A549 (cell line): Measurements from ENCODE around the gene PATL2.

Experiments used
- JUNB ChIP-seq: fragments of >200 bp; sonication (Bioruptor Twin); formaldehyde crosslinking; IDR thresholded peaks from 2 replicates; pipeline ENCODE4 v1.6.1; 2016
- MYC ChIP-seq: IDR thresholded peaks from 2 replicates; pipeline ENCODE4 v1.6.1; 2012; ENCODE audit warnings: mild to moderate bottlenecking, inconsistent platforms, low read length, improper control_type of control experiment, borderline replicate concordance
- RAD21 ChIP-seq, 2 experiments: fragments of >200 bp in 1 of 2; sonication (Bioruptor Twin) in 1 of 2; formaldehyde crosslinking in 1 of 2; IDR thresholded peaks in 1 of 2; conservative IDR thresholded peaks in 1 of 2; 2 replicates in 1 of 2; 3 replicates in 1 of 2; pipeline ENCODE4 v1.6.1; 2012 to 2018; ENCODE audit warnings: inconsistent platforms in 1 of 2
- TF ChIP-seq, protein P1 (sequence below): fragments of >200 bp; sonication (Bioruptor Twin); formaldehyde crosslinking; IDR thresholded peaks from 3 replicates; pipeline ENCODE4 v1.5.1; 2016
- TF ChIP-seq, protein P2 (sequence below): fragments of 200-600 bp; sonication (generic); IDR thresholded peaks from 2 replicates; pipeline ENCODE4 v1.6.1; 2016; ENCODE audit warnings: antibody characterized with exemption, mild to moderate bottlenecking, moderate library complexity
- TF ChIP-seq, protein P3 (sequence below): fragments of 450-650 bp; IDR thresholded peaks from 2 replicates; pipeline ENCODE4 v1.6.1; 2014; ENCODE audit warnings: antibody characterized with exemption

DNA sequence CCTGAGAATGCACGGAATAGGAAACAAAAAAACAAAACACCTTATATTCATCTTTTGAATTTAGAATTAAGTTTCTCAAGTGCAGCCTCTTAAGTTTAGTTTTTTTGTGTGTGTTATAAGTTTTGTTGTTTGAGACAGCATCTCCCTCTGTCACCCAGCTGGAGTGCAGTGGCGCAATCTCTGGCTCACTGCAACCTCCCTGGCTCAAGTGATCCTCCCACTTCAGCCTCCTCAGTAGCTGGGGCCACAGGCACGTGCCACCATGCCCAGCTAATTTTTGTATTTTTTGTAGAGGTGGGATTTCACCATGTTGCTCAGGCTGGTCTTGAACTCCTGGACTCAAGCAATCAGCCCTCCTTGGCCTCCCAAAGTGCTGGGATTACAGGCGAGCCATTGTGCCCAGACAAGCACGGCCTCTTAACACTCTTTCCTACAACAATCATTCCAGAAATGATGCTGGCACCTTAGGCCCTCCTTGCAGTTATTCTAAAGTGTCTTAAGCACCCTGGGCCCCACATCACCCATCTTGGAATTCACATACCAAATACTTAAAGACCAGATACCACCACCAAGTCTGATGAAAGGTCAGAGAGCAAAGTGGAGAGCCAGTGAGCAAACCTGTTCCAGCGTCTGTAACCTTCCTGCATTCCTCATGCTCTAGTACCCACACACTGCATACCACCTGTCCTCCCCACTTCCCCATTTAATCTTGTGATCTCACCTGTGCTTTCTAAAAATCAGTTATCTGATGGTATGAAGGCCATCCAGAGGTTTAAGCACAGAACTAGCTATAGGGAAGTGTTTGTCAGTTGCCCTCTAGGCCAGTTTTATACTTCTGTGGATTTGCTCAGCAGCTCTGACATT lies 40.8 kb downstream of the PATL2 start:
- TF ChIP-seq, protein P1, sequence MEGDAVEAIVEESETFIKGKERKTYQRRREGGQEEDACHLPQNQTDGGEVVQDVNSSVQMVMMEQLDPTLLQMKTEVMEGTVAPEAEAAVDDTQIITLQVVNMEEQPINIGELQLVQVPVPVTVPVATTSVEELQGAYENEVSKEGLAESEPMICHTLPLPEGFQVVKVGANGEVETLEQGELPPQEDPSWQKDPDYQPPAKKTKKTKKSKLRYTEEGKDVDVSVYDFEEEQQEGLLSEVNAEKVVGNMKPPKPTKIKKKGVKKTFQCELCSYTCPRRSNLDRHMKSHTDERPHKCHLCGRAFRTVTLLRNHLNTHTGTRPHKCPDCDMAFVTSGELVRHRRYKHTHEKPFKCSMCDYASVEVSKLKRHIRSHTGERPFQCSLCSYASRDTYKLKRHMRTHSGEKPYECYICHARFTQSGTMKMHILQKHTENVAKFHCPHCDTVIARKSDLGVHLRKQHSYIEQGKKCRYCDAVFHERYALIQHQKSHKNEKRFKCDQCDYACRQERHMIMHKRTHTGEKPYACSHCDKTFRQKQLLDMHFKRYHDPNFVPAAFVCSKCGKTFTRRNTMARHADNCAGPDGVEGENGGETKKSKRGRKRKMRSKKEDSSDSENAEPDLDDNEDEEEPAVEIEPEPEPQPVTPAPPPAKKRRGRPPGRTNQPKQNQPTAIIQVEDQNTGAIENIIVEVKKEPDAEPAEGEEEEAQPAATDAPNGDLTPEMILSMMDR: no peak
- TF ChIP-seq, protein P2, sequence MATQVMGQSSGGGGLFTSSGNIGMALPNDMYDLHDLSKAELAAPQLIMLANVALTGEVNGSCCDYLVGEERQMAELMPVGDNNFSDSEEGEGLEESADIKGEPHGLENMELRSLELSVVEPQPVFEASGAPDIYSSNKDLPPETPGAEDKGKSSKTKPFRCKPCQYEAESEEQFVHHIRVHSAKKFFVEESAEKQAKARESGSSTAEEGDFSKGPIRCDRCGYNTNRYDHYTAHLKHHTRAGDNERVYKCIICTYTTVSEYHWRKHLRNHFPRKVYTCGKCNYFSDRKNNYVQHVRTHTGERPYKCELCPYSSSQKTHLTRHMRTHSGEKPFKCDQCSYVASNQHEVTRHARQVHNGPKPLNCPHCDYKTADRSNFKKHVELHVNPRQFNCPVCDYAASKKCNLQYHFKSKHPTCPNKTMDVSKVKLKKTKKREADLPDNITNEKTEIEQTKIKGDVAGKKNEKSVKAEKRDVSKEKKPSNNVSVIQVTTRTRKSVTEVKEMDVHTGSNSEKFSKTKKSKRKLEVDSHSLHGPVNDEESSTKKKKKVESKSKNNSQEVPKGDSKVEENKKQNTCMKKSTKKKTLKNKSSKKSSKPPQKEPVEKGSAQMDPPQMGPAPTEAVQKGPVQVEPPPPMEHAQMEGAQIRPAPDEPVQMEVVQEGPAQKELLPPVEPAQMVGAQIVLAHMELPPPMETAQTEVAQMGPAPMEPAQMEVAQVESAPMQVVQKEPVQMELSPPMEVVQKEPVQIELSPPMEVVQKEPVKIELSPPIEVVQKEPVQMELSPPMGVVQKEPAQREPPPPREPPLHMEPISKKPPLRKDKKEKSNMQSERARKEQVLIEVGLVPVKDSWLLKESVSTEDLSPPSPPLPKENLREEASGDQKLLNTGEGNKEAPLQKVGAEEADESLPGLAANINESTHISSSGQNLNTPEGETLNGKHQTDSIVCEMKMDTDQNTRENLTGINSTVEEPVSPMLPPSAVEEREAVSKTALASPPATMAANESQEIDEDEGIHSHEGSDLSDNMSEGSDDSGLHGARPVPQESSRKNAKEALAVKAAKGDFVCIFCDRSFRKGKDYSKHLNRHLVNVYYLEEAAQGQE: no peak
- TF ChIP-seq RAD21 (conservative IDR thresholded peaks at IDR 0.05 in 1 of 2, IDR thresholded peaks at IDR 0.05 in 1 of 2) (no peak), JUNB (no peak), MYC (no peak)
- TF ChIP-seq, protein P3, sequence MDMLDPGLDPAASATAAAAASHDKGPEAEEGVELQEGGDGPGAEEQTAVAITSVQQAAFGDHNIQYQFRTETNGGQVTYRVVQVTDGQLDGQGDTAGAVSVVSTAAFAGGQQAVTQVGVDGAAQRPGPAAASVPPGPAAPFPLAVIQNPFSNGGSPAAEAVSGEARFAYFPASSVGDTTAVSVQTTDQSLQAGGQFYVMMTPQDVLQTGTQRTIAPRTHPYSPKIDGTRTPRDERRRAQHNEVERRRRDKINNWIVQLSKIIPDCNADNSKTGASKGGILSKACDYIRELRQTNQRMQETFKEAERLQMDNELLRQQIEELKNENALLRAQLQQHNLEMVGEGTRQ: no peak
